ENCODE results near the gene ADAMTSL5. TPM values are rescaled to one million over a fixed set of nuclear protein-coding genes. Genes with fewer than 3 reads are reported as not detected.
A peak's percentile ranks its signal among the peaks of the same experiment; 100 is the strongest.

The ADAMTSL5 gene
- total and polyA plus RNA-seq, 2 of the 13 experiments (the other 11 are each of a cell fraction or from before 2014, with no cell fraction given), result 0.60 to 2.7 TPM

- H3K27ac ChIP-seq (ENCODE audit: extremely low read length, insufficient read depth, low read length), result no peak overlapping the region
- no peak for FAIRE-seq
- ATAC-seq, result peak; percentile 19
- no peak overlapping the region for H3K4me2 ChIP-seq (ENCODE audit: low read depth, low read length)
- 51% methylated on average over 8 of the region's 23 CpGs for WGBS (ENCODE audit: low lambda C conversion rate)
- POLR2A ChIA-PET, result no interaction called here
- peaks cover under 1% of the 10 kb centered on the region; the same call in 1 of the 2 replicates for H3K4me1 ChIP-seq (ENCODE audit: insufficient read depth, low read length)
- DNase-seq (ENCODE audit: low spot score), result no peak
- BruUV-seq (replicated peaks), result no TSS peak
- CTCF ChIA-PET (ENCODE audit: low intra/inter-chr PET ratio, low total read pairs), result no interaction called here
- H2AFZ ChIP-seq (ENCODE audit: low read length), result no peak overlapping the region
- H3K9me3 ChIP-seq (ENCODE audit: low read length), result no peaks in the 10 kb centered on the region
- in situ Hi-C loops (cut with HindIII; ENCODE audit: extremely low pct_ligation_motif_present, low pct_unique_long_range_greater_than_20kb), result no loop called here
- no peaks in the 10 kb centered on the region for H4K20me1 ChIP-seq (ENCODE audit: insufficient read depth, low read length)
- intact Hi-C loops (cut with micrococcal nuclease; ENCODE audit: unreplicated experiment), result no loop called here
- peak; percentile 12; the same call in 1 of the 2 replicates for TF ChIP-seq USF2 (IDR thresholded peaks at IDR 0.05; ENCODE audit: low read depth, low read length)
- TF ChIP-seq USF2 (CRISPR knock-in tag; IDR thresholded peaks at IDR 0.05; ENCODE audit: borderline replicate concordance), result no peak
- TF ChIP-seq ZFP36L1 (CRISPR knock-in tag; IDR thresholded peaks at IDR 0.05), result no peak
- no peak for TF ChIP-seq ZNF296 (CRISPR knock-in tag; conservative IDR thresholded peaks at IDR 0.05)
- TF ChIP-seq AGO2 (optimal IDR thresholded peaks at IDR 0.05; ENCODE audit: low read depth, low read length), result peak; percentile 49
- no peak for TF ChIP-seq SALL2 (CRISPR knock-in tag; IDR thresholded peaks at IDR 0.05)
- no peak for TF ChIP-seq SMARCC2 (IDR thresholded peaks at IDR 0.05)
- TF ChIP-seq JDP2 (CRISPR knock-in tag; IDR thresholded peaks at IDR 0.05; ENCODE audit: borderline replicate concordance), result no peak
- H3K27me3 ChIP-seq (ENCODE audit: control insufficient read depth in 1 of 2, insufficient read depth in 2 of 2, low read length in 2 of 2), result peaks cover 4 to 23% of the 10 kb centered on the region in 2 experiments
- H3K79me2 ChIP-seq (ENCODE audit: insufficient read depth, low read length), result no peaks in the 10 kb centered on the region
- no peaks in the 10 kb centered on the region for H3K36me3 ChIP-seq (replicated peaks in 1 of 2; ENCODE audit: control insufficient read depth in 1 of 2, insufficient read depth in 2 of 2, low read length in 2 of 2)
- no peak overlapping the region for H3K9ac ChIP-seq (ENCODE audit: insufficient read depth, low read depth, low read length)
- H3K4me3 ChIP-seq (replicated peaks in 1 of 3; ENCODE audit: insufficient read depth in 1 of 3, low read depth in 2 of 3, low read length in 3 of 3), result no peak overlapping the region
Observed at GRCh38 chr19:1533510-1534150, 20.8 kb upstream of the ADAMTSL5 start.

Measured in HepG2 (cell line).